Transverse colon (tissue), 3 donors: ENCODE data around the gene SLC10A2.

ENCODE experiments used
- POLR2A ChIP-seq: fragments of 450-650 bp; IDR thresholded peaks from one replicate; pipeline ENCODE4 v1.6.1; 2016; ENCODE audit warnings: antibody characterized with exemption, mild to moderate bottlenecking, moderate library complexity
- TF ChIP-seq, protein P1 (sequence below), 5 experiments: fragments of 200-600 bp in 3 of 5; fragments of 450-650 bp in 2 of 5; sonication (generic) in 3 of 5; IDR thresholded peaks; 1 replicate in 2 of 5; 2 replicates in 3 of 5; pipeline ENCODE4 v1.5.1; 2016 to 2017; ENCODE audit warnings: antibody characterized with exemption in 5 of 5, inconsistent platforms in 3 of 5, mild to moderate bottlenecking in 2 of 5, moderate library complexity in 1 of 5

GRCh38 chr13:103006641-103007426 is 59.4 kb downstream of the SLC10A2 start:
- TF ChIP-seq, protein P1, sequence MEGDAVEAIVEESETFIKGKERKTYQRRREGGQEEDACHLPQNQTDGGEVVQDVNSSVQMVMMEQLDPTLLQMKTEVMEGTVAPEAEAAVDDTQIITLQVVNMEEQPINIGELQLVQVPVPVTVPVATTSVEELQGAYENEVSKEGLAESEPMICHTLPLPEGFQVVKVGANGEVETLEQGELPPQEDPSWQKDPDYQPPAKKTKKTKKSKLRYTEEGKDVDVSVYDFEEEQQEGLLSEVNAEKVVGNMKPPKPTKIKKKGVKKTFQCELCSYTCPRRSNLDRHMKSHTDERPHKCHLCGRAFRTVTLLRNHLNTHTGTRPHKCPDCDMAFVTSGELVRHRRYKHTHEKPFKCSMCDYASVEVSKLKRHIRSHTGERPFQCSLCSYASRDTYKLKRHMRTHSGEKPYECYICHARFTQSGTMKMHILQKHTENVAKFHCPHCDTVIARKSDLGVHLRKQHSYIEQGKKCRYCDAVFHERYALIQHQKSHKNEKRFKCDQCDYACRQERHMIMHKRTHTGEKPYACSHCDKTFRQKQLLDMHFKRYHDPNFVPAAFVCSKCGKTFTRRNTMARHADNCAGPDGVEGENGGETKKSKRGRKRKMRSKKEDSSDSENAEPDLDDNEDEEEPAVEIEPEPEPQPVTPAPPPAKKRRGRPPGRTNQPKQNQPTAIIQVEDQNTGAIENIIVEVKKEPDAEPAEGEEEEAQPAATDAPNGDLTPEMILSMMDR (IDR thresholded peaks at IDR 0.05), result no peak
- TF ChIP-seq POLR2A, result no peak
